C4-2B (cell line): Measurements from ENCODE around the gene ADAMTS1.

Experiments
- ZFX ChIP-seq: fragments of 450-650 bp; IDR thresholded peaks from 2 replicates; pipeline ENCODE4 v1.6.1; 2017
- TF ChIP-seq, protein P1 (sequence below): fragments of 450-650 bp; conservative IDR thresholded peaks from 2 replicates; pipeline ENCODE4 v1.5.1; 2017; ENCODE audit warnings: mild to moderate bottlenecking

DNA sequence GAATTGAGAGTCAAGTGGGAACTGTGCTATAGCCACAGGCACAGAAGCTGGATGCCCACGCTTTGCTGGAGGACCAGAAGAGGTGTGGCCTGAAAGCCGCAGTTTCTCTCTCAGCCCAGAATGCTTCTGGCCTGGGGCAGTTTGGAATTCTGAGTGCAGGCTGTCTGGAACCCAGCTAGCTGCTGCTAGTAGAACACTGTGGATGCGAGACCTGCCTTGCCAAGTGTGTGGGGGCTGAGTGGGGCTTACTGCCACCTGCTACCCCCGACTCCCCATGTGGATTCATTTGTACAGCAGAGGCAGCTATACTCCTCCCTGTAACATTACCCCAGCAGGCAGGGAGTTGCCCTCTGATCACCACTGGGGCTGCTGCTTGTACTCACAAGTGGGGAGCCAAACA lies 12.2 kb downstream of the ADAMTS1 start:
- TF ChIP-seq, protein P1, sequence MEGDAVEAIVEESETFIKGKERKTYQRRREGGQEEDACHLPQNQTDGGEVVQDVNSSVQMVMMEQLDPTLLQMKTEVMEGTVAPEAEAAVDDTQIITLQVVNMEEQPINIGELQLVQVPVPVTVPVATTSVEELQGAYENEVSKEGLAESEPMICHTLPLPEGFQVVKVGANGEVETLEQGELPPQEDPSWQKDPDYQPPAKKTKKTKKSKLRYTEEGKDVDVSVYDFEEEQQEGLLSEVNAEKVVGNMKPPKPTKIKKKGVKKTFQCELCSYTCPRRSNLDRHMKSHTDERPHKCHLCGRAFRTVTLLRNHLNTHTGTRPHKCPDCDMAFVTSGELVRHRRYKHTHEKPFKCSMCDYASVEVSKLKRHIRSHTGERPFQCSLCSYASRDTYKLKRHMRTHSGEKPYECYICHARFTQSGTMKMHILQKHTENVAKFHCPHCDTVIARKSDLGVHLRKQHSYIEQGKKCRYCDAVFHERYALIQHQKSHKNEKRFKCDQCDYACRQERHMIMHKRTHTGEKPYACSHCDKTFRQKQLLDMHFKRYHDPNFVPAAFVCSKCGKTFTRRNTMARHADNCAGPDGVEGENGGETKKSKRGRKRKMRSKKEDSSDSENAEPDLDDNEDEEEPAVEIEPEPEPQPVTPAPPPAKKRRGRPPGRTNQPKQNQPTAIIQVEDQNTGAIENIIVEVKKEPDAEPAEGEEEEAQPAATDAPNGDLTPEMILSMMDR = no peak
- TF ChIP-seq ZFX = no peak
